Endothelial cell of umbilical vein (primary cell): ENCODE data around the gene CYB5D1. TPM values are rescaled to one million over a fixed set of nuclear protein-coding genes. Genes with fewer than 3 reads are reported as not detected.

Experiments
- BruUV-seq: library from RNA; stranded (reverse); fragments of 400-500 nt; replicated peaks from 2 replicates; lab custom pipeline; 2021; lab: Mats Ljungman, UMichigan
- CTCF ChIA-PET: fragments of 300-600, 350-600 bp; sonication (Branson Sonifier 250); formaldehyde crosslinking; loops from one replicate; lab custom pipeline; 2021; ENCODE audit warnings: antibody characterized with exemption, inconsistent platforms; lab: Charles Lee
- POLR2A ChIA-PET: fragments of 300-600, 350-600 bp; sonication (Branson Sonifier 250); formaldehyde crosslinking; loops from one replicate; lab custom pipeline; 2021; ENCODE audit warnings: antibody characterized with exemption, inconsistent platforms; lab: Charles Lee
- DNase-seq: peaks from one replicate; pipeline ENCODE4 v3.0.0-alpha.2; 2011; ENCODE audit warnings: low read depth, low spot score
- FAIRE-seq: peaks from 2 replicates; lab custom pipeline; 2011; peaks lifted over from hg19 to GRCh38; lab: Jason Lieb, UNC
- H2AFZ ChIP-seq: 2 replicates; pipeline ENCODE4 v1.6.0; 2012; ENCODE audit warnings: low read depth, low read length, control low read depth, inconsistent platforms
- H3K27ac ChIP-seq: 2 replicates; pipeline ENCODE4 v1.5.1; 2011; ENCODE audit warnings: low read depth, mild to moderate bottlenecking, control low read depth, low read length, moderate library complexity; ENCODE audit not compliant: insufficient read depth
- H3K27me3 ChIP-seq, 2 experiments: 2 replicates each; pipeline versions ENCODE4 v1.6.0 to v1.6.1; 2011; ENCODE audit warnings: low read length in 2 of 2, mixed read lengths in 1 of 2; ENCODE audit not compliant: control insufficient read depth in 2 of 2, insufficient read depth in 2 of 2
- H3K36me3 ChIP-seq, 2 experiments: 2 replicates in 1 of 2; 3 replicates in 1 of 2; pipeline ENCODE4 v1.5.1; 2011; ENCODE audit warnings: low read length in 2 of 2, mild to moderate bottlenecking in 1 of 2, moderate library complexity in 1 of 2; ENCODE audit not compliant: control insufficient read depth in 2 of 2, insufficient read depth in 2 of 2; ENCODE audit errors: extremely low read depth in 1 of 2
- H3K4me1 ChIP-seq: 3 replicates; pipeline ENCODE4 v1.5.1; 2011; ENCODE audit warnings: mild to moderate bottlenecking, low read length; ENCODE audit not compliant: control insufficient read depth, insufficient read depth; ENCODE audit errors: extremely low read depth
- H3K4me2 ChIP-seq: 2 replicates; pipeline ENCODE4 v1.6.1; 2011; ENCODE audit warnings: low read length, control low read depth, mixed read lengths; ENCODE audit not compliant: insufficient read depth
- H3K4me3 ChIP-seq, 3 experiments: fragments of 200-600 bp in 1 of 3; sonication (generic), shearing (Covaris generic) in 1 of 3; replicated peaks in 1 of 3; 2 replicates each; pipeline ENCODE4 v1.5.1; 2011 to 2016; ENCODE audit warnings: control low read depth in 3 of 3, low read length in 3 of 3, mild to moderate bottlenecking in 2 of 3, inconsistent platforms in 1 of 3, low read depth in 1 of 3, moderate library complexity in 1 of 3; ENCODE audit not compliant: insufficient read depth in 1 of 3
- H3K79me2 ChIP-seq: 2 replicates; pipeline ENCODE4 v1.6.0; 2012; ENCODE audit warnings: low read length, inconsistent platforms; ENCODE audit not compliant: control insufficient read depth, insufficient read depth
- H3K9ac ChIP-seq: replicated peaks from 2 replicates; pipeline ENCODE3; 2011; ENCODE audit warnings: low read length, control low read depth; ENCODE audit not compliant: insufficient read depth; ENCODE audit errors: extremely low read depth
- H3K9me1 ChIP-seq: replicated peaks from 3 replicates; pipeline ENCODE4 v1.6.0; 2011; ENCODE audit warnings: mild to moderate bottlenecking, low read length; ENCODE audit not compliant: control insufficient read depth, insufficient read depth; ENCODE audit errors: extremely low read depth
- H3K9me3 ChIP-seq: replicated peaks from 2 replicates; pipeline ENCODE4 v1.5.1; 2012; ENCODE audit warnings: low read length, inconsistent platforms; ENCODE audit not compliant: control insufficient read depth, insufficient read depth
- H4K20me1 ChIP-seq: replicated peaks from 2 replicates; pipeline ENCODE3; 2011; ENCODE audit warnings: mild to moderate bottlenecking, low read length; ENCODE audit not compliant: control insufficient read depth, insufficient read depth; ENCODE audit errors: extremely low read depth
- EZH2 ChIP-seq: IDR thresholded peaks from 2 replicates; pipeline ENCODE4 v1.6.1; 2012; ENCODE audit warnings: borderline replicate concordance, low read depth, mild to moderate bottlenecking, moderate library complexity, low read length, inconsistent platforms; ENCODE audit not compliant: severe bottlenecking
- FOS ChIP-seq: IDR thresholded peaks from 2 replicates; pipeline ENCODE4 v1.6.1; 2011; ENCODE audit warnings: mild to moderate bottlenecking, low read length, moderate library complexity, borderline replicate concordance; ENCODE audit not compliant: insufficient read depth
- GATA2 ChIP-seq: IDR thresholded peaks from 2 replicates; pipeline ENCODE4 v1.7.0; 2011; ENCODE audit warnings: low read depth, mild to moderate bottlenecking, moderate library complexity, mixed read lengths, low read length; ENCODE audit not compliant: insufficient read length, insufficient read depth
- JUN ChIP-seq: IDR thresholded peaks from 2 replicates; pipeline ENCODE4 v1.6.1; 2011; ENCODE audit warnings: borderline replicate concordance, low read depth; ENCODE audit not compliant: insufficient read length, insufficient read depth
- MAX ChIP-seq: IDR thresholded peaks from 2 replicates; pipeline ENCODE4 v1.6.1; 2011; ENCODE audit not compliant: insufficient read depth, insufficient read length
- MYC ChIP-seq: IDR thresholded peaks from one replicate; pipeline ENCODE4 v1.6.1; 2011; ENCODE audit warnings: mild to moderate bottlenecking, low read depth, low read length
- POLR2A ChIP-seq: IDR thresholded peaks from 2 replicates; pipeline ENCODE4 v1.6.1; 2012; ENCODE audit warnings: low read depth, mild to moderate bottlenecking, control low read depth, low read length
- POLR2AphosphoS5 ChIP-seq: IDR thresholded peaks from 2 replicates; pipeline ENCODE4 v1.6.1; 2012; ENCODE audit warnings: low read depth, mild to moderate bottlenecking, control low read depth, low read length, moderate library complexity; ENCODE audit not compliant: insufficient read depth
- dilution Hi-C: fragments of 300-500 bp; cut with MboI; formaldehyde crosslinking; loops from one replicate; pipeline ENCODE4 v1.15.0; 2019; ENCODE audit warnings: low sequenced_read_pairs; ENCODE audit not compliant: extremely low pct_ligation_motif_present
- intact Hi-C: fragments of 100-400 bp; cut with micrococcal nuclease; formaldehyde crosslinking; loops from one replicate; pipeline ENCODE4 v1.10.0; 2022
- polyA plus RNA-seq, 4 experiments: library from polyadenylated mRNA; depleted of rRNA in 3 of 4; stranded (reverse) in 3 of 4; unstranded in 1 of 4; fragments of >200 nt; gene quantifications; 2 replicates each; pipeline versions ENCODE4 v1.2.1 to v1.2.3, GENCODE V29; 2011 to 2012; ENCODE audit warnings: missing spikeins in 1 of 4
- total RNA-seq: library from RNA; stranded (reverse); gene quantifications from 2 replicates; pipeline ENCODE4 v1.2.3, GENCODE V29; 2021
- TF ChIP-seq, protein P1 (sequence below), 2 donors: IDR thresholded peaks; 1 replicate in 1 of 2; 2 replicates in 1 of 2; pipeline ENCODE4 v1.5.1; 2011; ENCODE audit warnings: low read length in 2 of 2, mild to moderate bottlenecking in 2 of 2, moderate library complexity in 2 of 2, control low read depth in 1 of 2, inconsistent platforms in 1 of 2, low read depth in 1 of 2; ENCODE audit not compliant: insufficient read depth in 1 of 2; ENCODE audit errors: extremely low read depth in 1 of 2

Gene CYB5D1
- total and polyA plus RNA-seq, 2 donors (not counting 3 experiments of a cell fraction or from before 2014, with no cell fraction given): 9.4 to 18.1 TPM

DNA sequence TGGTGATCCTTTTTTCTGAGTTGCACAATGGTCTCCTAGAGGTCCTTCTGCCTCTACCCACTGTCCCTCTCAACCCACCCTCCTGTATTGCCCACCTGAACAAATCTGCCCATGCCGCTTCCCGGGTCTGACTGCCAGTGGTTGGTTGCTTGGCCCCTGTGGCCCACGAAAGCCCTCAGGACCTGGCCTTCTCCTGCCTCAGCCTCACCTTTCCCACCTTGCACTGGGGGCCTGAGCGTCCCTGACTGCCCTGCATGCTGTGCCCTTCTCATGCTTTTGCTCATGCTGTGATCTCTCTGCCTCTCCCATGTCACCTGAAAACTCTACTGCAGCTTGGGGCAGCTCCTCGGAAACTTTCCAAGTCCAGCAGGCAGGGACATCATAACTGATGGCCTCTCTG lies 37.6 kb upstream of the CYB5D1 start:
- no TSS peak for BruUV-seq
- dilution Hi-C loops (no loop called here), intact Hi-C loops (loop anchor here (5.0 kb wide), 2 partner anchors 78 to 237 kb away; no protein-coding TSS in a partner anchor)

More for the DNA sequence above, 37.6 kb upstream of the CYB5D1 start:
- TF ChIP-seq, protein P1, sequence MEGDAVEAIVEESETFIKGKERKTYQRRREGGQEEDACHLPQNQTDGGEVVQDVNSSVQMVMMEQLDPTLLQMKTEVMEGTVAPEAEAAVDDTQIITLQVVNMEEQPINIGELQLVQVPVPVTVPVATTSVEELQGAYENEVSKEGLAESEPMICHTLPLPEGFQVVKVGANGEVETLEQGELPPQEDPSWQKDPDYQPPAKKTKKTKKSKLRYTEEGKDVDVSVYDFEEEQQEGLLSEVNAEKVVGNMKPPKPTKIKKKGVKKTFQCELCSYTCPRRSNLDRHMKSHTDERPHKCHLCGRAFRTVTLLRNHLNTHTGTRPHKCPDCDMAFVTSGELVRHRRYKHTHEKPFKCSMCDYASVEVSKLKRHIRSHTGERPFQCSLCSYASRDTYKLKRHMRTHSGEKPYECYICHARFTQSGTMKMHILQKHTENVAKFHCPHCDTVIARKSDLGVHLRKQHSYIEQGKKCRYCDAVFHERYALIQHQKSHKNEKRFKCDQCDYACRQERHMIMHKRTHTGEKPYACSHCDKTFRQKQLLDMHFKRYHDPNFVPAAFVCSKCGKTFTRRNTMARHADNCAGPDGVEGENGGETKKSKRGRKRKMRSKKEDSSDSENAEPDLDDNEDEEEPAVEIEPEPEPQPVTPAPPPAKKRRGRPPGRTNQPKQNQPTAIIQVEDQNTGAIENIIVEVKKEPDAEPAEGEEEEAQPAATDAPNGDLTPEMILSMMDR (IDR thresholded peaks at IDR 0.05; ENCODE audit: extremely low read depth in 1 of 2, insufficient read depth in 1 of 2, low read depth in 1 of 2, low read length in 2 of 2): no peak
- TF ChIP-seq MAX (no peak), FOS (no peak), JUN (no peak), POLR2AphosphoS5 (no peak), POLR2A (no peak), MYC (no peak), GATA2 (no peak), EZH2 (no peak)
- no peak for DNase-seq
- no peaks in the 10 kb centered on the region for H3K4me1 ChIP-seq
- H3K9ac ChIP-seq: no peak overlapping the region
- H3K9me3 ChIP-seq: no peaks in the 10 kb centered on the region
- no peak overlapping the region for H3K27ac ChIP-seq
- H4K20me1 ChIP-seq: no peaks in the 10 kb centered on the region
- ChIA-PET POLR2A (no interaction called here), CTCF (interaction anchor here (1.2 to 8.6 kb wide), 5 partner anchors 43 to 238 kb away, joined by 4 to 121 read pairs (median 9); no protein-coding TSS in a partner anchor)
- no peak overlapping the region for H3K4me3 ChIP-seq
- H3K27me3 ChIP-seq: peaks cover 4 to 13% of the 10 kb centered on the region in 2 experiments
- no peaks in the 10 kb centered on the region for H3K9me1 ChIP-seq
- no peak overlapping the region for H3K4me2 ChIP-seq
- no peaks in the 10 kb centered on the region for H3K36me3 ChIP-seq
- H2AFZ ChIP-seq: no peak overlapping the region
- FAIRE-seq: no peak
- no peaks in the 10 kb centered on the region for H3K79me2 ChIP-seq
